K562 treated with DMSO at 1 percent for 12 hours (cell line): ENCODE data around the gene AQP2. TPM values are rescaled to one million over a fixed set of nuclear protein-coding genes. Genes with fewer than 3 reads are reported as not detected.

ENCODE experiments used
- total RNA-seq: library from RNA; unstranded; fragments of 300-600 nt; gene quantifications from 2 replicates; pipeline ENCODE4 v1.2.3, GENCODE V29; 2022; ENCODE audit not compliant: insufficient read depth

The AQP2 gene, protein sequence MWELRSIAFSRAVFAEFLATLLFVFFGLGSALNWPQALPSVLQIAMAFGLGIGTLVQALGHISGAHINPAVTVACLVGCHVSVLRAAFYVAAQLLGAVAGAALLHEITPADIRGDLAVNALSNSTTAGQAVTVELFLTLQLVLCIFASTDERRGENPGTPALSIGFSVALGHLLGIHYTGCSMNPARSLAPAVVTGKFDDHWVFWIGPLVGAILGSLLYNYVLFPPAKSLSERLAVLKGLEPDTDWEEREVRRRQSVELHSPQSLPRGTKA
- total RNA-seq: not detected in 2 replicates

DNA sequence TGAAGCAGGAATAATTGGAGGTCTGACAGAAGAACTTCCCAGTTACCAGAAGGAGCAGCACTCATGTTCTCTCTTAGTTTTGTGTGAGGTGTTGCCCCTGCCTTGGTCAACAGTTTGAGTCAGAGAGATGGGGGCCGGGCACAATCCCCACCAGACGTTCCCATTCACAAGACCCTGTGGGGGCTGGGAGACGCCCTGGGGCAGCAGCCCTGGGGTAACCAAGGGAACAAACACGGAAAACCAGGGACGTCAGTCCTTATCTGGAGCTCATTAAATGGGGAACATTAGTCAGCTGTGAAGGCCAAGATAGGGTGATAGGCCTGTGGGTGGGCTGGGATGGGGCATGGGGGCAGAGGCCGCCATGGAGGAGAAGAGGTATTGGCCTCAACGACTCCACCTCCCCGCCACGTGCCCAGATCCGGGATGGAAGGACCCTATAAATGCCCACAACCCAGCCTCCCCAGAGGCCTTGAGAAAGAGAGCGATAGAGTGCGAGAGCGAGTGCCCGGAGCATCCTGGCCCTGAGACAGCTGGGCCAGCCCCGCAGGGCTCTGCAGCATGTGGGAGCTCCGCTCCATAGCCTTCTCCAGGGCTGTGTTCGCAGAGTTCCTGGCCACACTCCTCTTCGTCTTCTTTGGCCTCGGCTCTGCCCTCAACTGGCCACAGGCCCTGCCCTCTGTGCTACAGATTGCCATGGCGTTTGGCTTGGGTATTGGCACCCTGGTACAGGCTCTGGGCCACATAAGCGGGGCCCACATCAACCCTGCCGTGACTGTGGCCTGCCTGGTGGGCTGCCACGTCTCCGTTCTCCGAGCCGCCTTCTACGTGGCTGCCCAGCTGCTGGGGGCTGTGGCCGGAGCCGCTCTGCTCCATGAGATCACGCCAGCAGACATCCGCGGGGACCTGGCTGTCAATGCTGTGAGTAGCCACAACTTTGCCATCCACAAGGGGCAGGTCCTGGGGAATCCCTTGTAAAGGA lies at the start of gene AQP2:
AQP2 (plus strand) TSS at position 465 of the 979 bp plus-strand sequence; CDS start at position 559, 94 bp downstream.

DNA sequence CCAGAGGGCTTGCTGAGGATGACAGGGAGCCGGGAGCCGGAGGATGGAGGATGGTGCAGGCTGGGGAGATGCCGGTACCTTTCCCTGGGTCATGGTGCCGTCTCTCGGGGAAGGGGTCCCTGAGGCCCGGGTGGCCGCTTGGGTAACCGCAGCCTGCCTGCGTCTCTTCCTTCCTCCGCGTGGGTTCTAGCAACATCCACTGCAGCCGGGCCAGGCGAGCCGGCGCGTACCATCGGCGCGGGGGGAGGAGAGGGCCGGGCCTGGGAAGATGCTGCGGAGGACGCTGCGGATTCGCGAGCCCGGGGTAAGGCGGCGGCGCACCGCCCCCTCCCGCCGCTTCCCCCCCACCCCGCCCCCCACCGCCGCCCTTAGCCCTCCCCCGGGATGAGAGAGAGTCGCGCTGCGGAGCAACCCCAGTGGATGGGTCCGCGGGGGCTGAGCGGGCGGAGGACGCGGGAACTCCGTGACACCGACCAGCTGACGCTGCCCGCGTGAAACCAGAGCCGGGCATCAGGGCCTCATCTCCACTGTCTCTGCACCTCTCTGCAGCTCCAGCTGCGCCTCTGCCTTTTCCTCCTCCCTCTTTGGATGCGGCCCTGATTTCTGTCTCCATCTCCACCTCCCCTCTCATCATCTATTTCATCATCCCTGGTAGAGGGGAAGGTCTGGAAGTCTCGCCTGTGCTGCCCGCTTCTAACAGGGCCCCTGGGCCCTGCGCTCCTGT lies 46.7 kb upstream of the AQP2 start, which contains the start of gene FAIM2:
FAIM2 (minus strand) TSS at position 201 of the 724 bp plus-strand sequence; CDS start at position 93, 108 bp downstream.

DNA sequence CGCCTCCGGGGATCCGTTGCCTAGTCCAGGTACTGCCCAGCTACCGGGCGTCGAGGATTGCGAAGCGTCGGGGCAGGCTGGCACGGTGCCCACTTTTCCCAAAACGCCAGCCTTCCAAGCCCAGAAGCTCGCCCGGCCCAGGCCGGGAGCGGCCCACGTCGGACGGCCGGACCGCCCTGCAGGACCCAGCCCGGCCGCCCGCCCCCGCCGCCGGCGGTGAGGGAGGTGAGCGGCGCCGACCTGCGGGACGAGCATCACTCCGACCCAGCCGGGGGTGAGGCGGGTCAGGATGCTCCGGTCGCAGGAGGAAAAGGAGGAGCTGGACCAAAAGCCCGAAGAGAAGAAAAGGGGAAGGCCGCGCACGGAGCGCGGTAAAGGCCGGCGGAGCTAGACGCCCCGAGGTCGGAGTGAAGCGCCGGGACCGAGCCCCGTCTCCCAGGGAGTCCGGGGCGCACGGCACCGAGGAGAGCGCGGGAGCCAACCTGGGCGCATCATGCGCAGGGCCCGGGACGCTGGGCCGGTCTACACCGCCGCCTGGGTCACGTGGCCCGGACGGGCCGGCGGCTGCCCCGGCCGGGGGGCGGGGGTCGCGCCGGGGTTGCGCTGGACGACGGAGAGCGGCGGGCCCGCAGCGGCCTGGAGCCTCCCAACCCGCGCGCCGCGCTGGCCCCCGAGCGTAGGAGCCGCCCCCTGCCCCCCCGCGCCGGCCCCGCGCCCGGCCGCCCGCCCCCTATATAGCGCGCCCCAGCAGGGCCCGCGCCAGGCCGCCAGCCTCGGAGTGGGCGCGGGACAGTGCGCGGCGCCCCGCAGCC lies 10.8 kb downstream of the AQP2 start, which contains the start of gene AQP5:
AQP5 (plus strand) TSS at position 762 of the 812 bp plus-strand sequence. CDS start 146 bp downstream, outside the sequence.

DNA sequence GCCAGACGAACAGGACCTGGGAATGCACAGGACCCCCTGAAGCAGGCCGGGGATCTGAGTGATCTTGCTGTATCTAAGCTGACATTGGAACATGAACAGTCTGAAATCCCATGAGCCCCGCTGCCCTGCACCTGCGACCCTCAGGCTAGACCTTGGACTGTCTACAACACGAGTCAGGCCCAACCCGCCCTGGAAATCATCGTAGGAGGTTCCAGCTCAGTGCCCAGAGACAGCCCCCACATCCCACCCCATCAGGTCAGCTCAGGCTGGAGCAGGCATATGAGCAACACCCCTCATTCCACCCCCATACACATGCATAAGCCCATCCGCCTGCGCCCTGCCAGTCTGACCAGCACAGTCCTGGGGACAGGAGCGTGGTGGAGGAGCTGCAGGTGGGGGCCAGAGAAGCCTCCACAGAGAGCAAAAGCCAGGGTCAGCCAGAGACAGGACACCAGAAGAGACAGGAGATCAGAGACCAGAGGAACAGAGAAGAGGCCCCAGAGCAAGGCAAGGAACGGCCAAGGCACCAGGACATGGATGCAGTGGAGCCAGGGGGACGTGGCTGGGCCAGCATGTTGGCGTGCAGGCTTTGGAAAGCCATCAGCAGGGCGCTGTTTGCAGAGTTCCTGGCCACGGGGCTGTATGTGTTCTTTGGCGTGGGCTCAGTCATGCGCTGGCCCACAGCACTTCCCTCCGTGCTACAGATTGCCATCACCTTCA lies 22.3 kb downstream of the AQP2 start, which contains the start of gene AQP6:
AQP6 (plus strand) TSS at position 307 of the 720 bp plus-strand sequence; CDS start at position 534, 227 bp downstream.

Other genes with a start within 250 kb of the AQP2 start
- gene FMNL3, start 243.3 kb upstream of the AQP2 start, total RNA-seq: 3.5 and 13.4 TPM in 2 replicates
- 258 and 528 TPM in 2 replicates for gene TMBIM6, start 209.2 kb upstream of the AQP2 start, total RNA-seq
- 9.3 and 16.7 TPM in 2 replicates for gene NCKAP5L, start 122.3 kb upstream of the AQP2 start, total RNA-seq
- gene BCDIN3D, start 107.6 kb upstream of the AQP2 start, total RNA-seq: 4.6 and 11.6 TPM in 2 replicates
- not detected in 2 replicates for gene FAIM2, start 46.8 kb upstream of the AQP2 start, total RNA-seq
- gene AQP5, start 11.1 kb downstream of the AQP2 start, total RNA-seq: not detected in 2 replicates
- not detected in 2 replicates for gene AQP6, start 22.2 kb downstream of the AQP2 start, total RNA-seq
- 49.4 and 75.9 TPM in 2 replicates for gene RACGAP1, start 74.8 kb downstream of the AQP2 start, total RNA-seq
- 0.34 and 0.96 TPM in 2 replicates for gene ASIC1, start 106.9 kb downstream of the AQP2 start, total RNA-seq
- 27.6 and 90.4 TPM in 2 replicates for gene SMARCD1, start 134.6 kb downstream of the AQP2 start, total RNA-seq
- gene GPD1, start 153.3 kb downstream of the AQP2 start, total RNA-seq: not detected in 2 replicates
- 58.6 and 79.2 TPM in 2 replicates for gene COX14, start 161.5 kb downstream of the AQP2 start, total RNA-seq
- gene CERS5, start 216.6 kb downstream of the AQP2 start, total RNA-seq: 24.5 and 35.3 TPM in 2 replicates